K562 (cell line): ENCODE data around the gene ARHGAP28. TPM values are rescaled to one million over a fixed set of nuclear protein-coding genes. Genes with fewer than 3 reads are reported as not detected.

Experiments
- ARID1B ChIP-seq: fragments of 450-650 bp; IDR thresholded peaks from 2 replicates; pipeline ENCODE4 v1.6.1; 2016; ENCODE audit warnings: antibody characterized with exemption, mild to moderate bottlenecking, inconsistent platforms
- CBFA2T3 ChIP-seq: fragments of 450-650 bp; IDR thresholded peaks from 2 replicates; pipeline ENCODE4 v1.6.1; 2017
- CSDE1 ChIP-seq, 2 experiments: fragments of 450-650 bp; IDR thresholded peaks; 2 replicates each; pipeline ENCODE4 v1.6.1; 2016; ENCODE audit warnings: mild to moderate bottlenecking in 1 of 2
- CTBP1 ChIP-seq: fragments of 450-650 bp; IDR thresholded peaks from 2 replicates; pipeline ENCODE4 v1.6.1; 2016; ENCODE audit warnings: borderline replicate concordance
- DPF2 ChIP-seq: fragments of 450-650 bp; IDR thresholded peaks from 2 replicates; pipeline ENCODE4 v1.6.1; 2016
- ETV5 ChIP-seq: sonication (generic); formaldehyde crosslinking; IDR thresholded peaks from 2 replicates; pipeline ENCODE4 v1.4.0; 2020; ENCODE audit warnings: low read depth, mild to moderate bottlenecking, missing genetic modification reagents
- EWSR1 ChIP-seq: fragments of 450-650 bp; IDR thresholded peaks from 2 replicates; pipeline ENCODE4 v1.6.1; 2018; ENCODE audit warnings: borderline replicate concordance, mild to moderate bottlenecking, low read depth, moderate library complexity; ENCODE audit not compliant: partially characterized antibody
- FOSL1 ChIP-seq: fragments of 200-800 bp; sonication (Bioruptor generic); conservative IDR thresholded peaks from 2 replicates; pipeline ENCODE4 v1.6.1; 2016; ENCODE audit warnings: missing genetic modification characterization, missing compliant biosample characterization
- KLF16 ChIP-seq: IDR thresholded peaks from 2 replicates; pipeline ENCODE4 v1.6.1; 2016; ENCODE audit warnings: antibody characterized with exemption
- MIER1 ChIP-seq: fragments of 450-650 bp; IDR thresholded peaks from 2 replicates; pipeline ENCODE4 v1.6.1; 2016; ENCODE audit warnings: antibody characterized with exemption, mild to moderate bottlenecking, low read depth
- NCOR1 ChIP-seq: fragments of 450-650 bp; IDR thresholded peaks from 2 replicates; pipeline ENCODE4 v1.6.1; 2016; ENCODE audit warnings: mild to moderate bottlenecking, moderate library complexity
- NFE2 ChIP-seq: IDR thresholded peaks from 2 replicates; pipeline ENCODE4 v1.6.1; 2014; ENCODE audit warnings: antibody characterized with exemption, low read depth
- PML ChIP-seq: IDR thresholded peaks from 2 replicates; pipeline ENCODE4 v1.6.1; 2012; ENCODE audit warnings: low read length, inconsistent platforms
- RAD51 ChIP-seq: fragments of 450-650 bp; IDR thresholded peaks from 2 replicates; pipeline ENCODE4 v1.7.1; 2016; ENCODE audit warnings: low read depth, mild to moderate bottlenecking, borderline replicate concordance
- RCOR1 ChIP-seq, 2 experiments: IDR thresholded peaks; 2 replicates each; pipeline ENCODE4 v1.6.1; 2012; ENCODE audit warnings: low read depth in 2 of 2, low read length in 2 of 2, borderline replicate concordance in 1 of 2, improper control_type of control experiment in 1 of 2
- SMARCE1 ChIP-seq: fragments of 450-650 bp; IDR thresholded peaks from 2 replicates; pipeline ENCODE4 v1.7.1; 2016; ENCODE audit warnings: mild to moderate bottlenecking
- STAT5A ChIP-seq: IDR thresholded peaks from 2 replicates; pipeline ENCODE4 v1.6.1; 2012; ENCODE audit warnings: low read length, inconsistent platforms, borderline replicate concordance
- TEAD4 ChIP-seq, 2 experiments: sonication (generic) in 1 of 2; formaldehyde crosslinking in 1 of 2; IDR thresholded peaks; 2 replicates each; pipeline versions ENCODE4 v1.6.1 to v1.8.0; 2012 to 2022; ENCODE audit warnings: borderline replicate concordance in 1 of 2, inconsistent platforms in 1 of 2, low read length in 1 of 2, mild to moderate bottlenecking in 1 of 2, missing genetic modification reagents in 1 of 2
- THAP12 ChIP-seq: fragments of 250-450 bp; sonication (Bioruptor Pico); IDR thresholded peaks from 2 replicates; pipeline ENCODE4 v1.9.0; 2021; ENCODE audit warnings: mild to moderate bottlenecking, inconsistent platforms
- TRIM24 ChIP-seq, 2 experiments: fragments of 450-650 bp; IDR thresholded peaks; 2 replicates each; pipeline ENCODE4 v1.6.1; 2016
- ZEB2 ChIP-seq: fragments of 450-650 bp; IDR thresholded peaks from 2 replicates; pipeline ENCODE4 v1.6.1; 2016
- ZNF316 ChIP-seq: fragments of 450-650 bp; IDR thresholded peaks from 2 replicates; pipeline ENCODE4 v1.6.1; 2016
- ZNF444 ChIP-seq: fragments of 250-450 bp; sonication (Bioruptor Pico); IDR thresholded peaks from 2 replicates; pipeline ENCODE4 v1.4.0; 2020; ENCODE audit warnings: mild to moderate bottlenecking, moderate library complexity
- polyA plus RNA-seq, 8 experiments: library from polyadenylated mRNA; depleted of rRNA in 4 of 8; stranded (reverse) in 5 of 8; unstranded in 3 of 8; fragments of >200 nt; fragmentation: Nextera tagmentation in 2 of 8; fragmentation: Illumina TruSeq in 1 of 8; extraction: Ambion mirVana in 2 of 8; extraction: Trizol in 1 of 8; gene quantifications; 2 replicates each; pipeline versions ENCODE4 v1.2.1 to v1.2.3, GENCODE V29; 2011 to 2014; ENCODE audit warnings: inconsistent platforms in 1 of 8, missing spikeins in 1 of 8
- total RNA-seq, 7 experiments: library from RNA; depleted of rRNA in 6 of 7; stranded (reverse); fragments of >200 nt in 6 of 7; fragmentation: Illumina TruSeq in 2 of 7; extraction: Trizol in 2 of 7; gene quantifications; 2 replicates each; pipeline versions ENCODE4 v1.2.1 to v1.2.3, GENCODE V29; 2011 to 2021; ENCODE audit warnings: low replicate concordance in 1 of 7
- TF ChIP-seq, protein P1 (sequence below), 2 experiments: fragments of 450-650 bp in 1 of 2; sonication (generic) in 1 of 2; formaldehyde crosslinking in 1 of 2; IDR thresholded peaks in 1 of 2; conservative IDR thresholded peaks in 1 of 2; 2 replicates each; pipeline versions ENCODE4 v1.6.1 to v1.8.1; 2016 to 2023; ENCODE audit warnings: mild to moderate bottlenecking in 2 of 2, moderate library complexity in 2 of 2, inconsistent platforms in 1 of 2, missing genetic modification reagents in 1 of 2

ARHGAP28 gene
- total and polyA plus RNA-seq, 9 of the 15 experiments (the other 6 are each of a cell fraction or from before 2014, with no cell fraction given), result 0.93 to 5.9 (median 5.0) TPM

DNA sequence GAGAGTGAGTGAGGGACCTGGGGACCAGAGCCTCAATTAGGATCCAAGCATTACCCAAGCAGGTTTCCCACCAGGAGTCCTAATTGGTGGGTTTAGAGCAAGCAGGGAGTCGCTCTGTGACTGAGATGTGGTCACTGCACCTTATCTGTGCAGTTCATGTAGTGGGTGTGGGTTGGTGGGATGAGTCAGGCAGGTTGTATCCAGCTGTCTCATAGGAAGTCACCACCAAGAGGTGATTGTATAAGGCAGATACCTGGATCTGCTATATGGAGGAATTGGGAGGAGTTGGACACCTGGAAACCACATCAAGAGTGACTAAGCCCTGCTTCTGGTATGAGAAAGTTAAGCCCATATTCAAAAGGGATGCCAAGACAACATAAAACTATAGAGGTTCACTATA is 106.8 kb downstream of the ARHGAP28 start (continued):
- TF ChIP-seq THAP12 (no peak), MIER1 (no peak), STAT5A (peak; percentile 22; the same call in 1 of the 2 replicates), ZNF444 (no peak), CSDE1 (IDR thresholded peaks at IDR 0.05) (no peak), TEAD4 (IDR thresholded peaks at IDR 0.05; ENCODE audit: low read length) (peak; percentile 72), TEAD4 (CRISPR knock-in tag; IDR thresholded peaks at IDR 0.05; ENCODE audit: borderline replicate concordance) (no peak), ETV5 (no peak), ZNF316 (0 out of 2 replicates have a peak, but pooled peaks have one; percentile 2), KLF16 (peak; percentile 12; the same call in 1 of the 2 replicates), TRIM24 (IDR thresholded peaks at IDR 0.05) (peak in 1 of 2 experiments; percentile 60; a peak in 2 of 4 replicates), DPF2 (peak; percentile 72), RAD51 (no peak), NFE2 (peak; percentile 42), ARID1B (peak; percentile 79), EWSR1 (no peak), RCOR1 (IDR thresholded peaks at IDR 0.05; ENCODE audit: borderline replicate concordance in 1 of 2, low read depth in 2 of 2, low read length in 2 of 2) (peak in 1 of 2 experiments; percentile 34; a peak in 1 of 4 replicates), FOSL1 (tag) (peak; percentile 71), PML (0 out of 2 replicates have a peak, but pooled peaks have one; percentile 18), ZEB2 (peak; percentile 87), SMARCE1 (peak; percentile 57; the same call in 1 of the 2 replicates), CBFA2T3 (peak; percentile 82), CTBP1 (peak; percentile 71), NCOR1 (peak; percentile 24; the same call in 1 of the 2 replicates)
- TF ChIP-seq, protein P1, sequence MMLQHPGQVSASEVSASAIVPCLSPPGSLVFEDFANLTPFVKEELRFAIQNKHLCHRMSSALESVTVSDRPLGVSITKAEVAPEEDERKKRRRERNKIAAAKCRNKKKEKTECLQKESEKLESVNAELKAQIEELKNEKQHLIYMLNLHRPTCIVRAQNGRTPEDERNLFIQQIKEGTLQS (IDR thresholded peaks at IDR 0.05), result peak; percentile 65
- TF ChIP-seq, protein P1 (CRISPR knock-in tag; conservative IDR thresholded peaks at IDR 0.05), result no peak
- TF ChIP-seq, all 486 proteins: peak for 28
